GM21737 (cell line): Measurements from ENCODE around the gene CDH3.

Experiments used
- ATAC-seq: cut with Tn5 transposase; IDR thresholded peaks from one replicate; pipeline ENCODE4 v1.9.1; 2021; ENCODE audit warnings: mild to moderate bottlenecking, moderate library complexity; ENCODE audit not compliant: unreplicated experiment

CDH3 gene

GRCh38 chr16:68646953-68647659, 2.0 kb downstream of the CDH3 start:
- ATAC-seq = no peak

GRCh38 chr16:68651136-68651535, 6.0 kb downstream of the CDH3 start:
- ATAC-seq = no peak

GRCh38 chr16:68652659-68653058, 7.5 kb downstream of the CDH3 start:
- no peak for ATAC-seq

- no peak for ATAC-seq
Observed at GRCh38 chr16:68655806-68656205, 10.7 kb downstream of the CDH3 start.

GRCh38 chr16:68656751-68657150, 11.6 kb downstream of the CDH3 start:
- ATAC-seq = no peak

- ATAC-seq = no peak
Observed at GRCh38 chr16:68658341-68658973, 13.3 kb downstream of the CDH3 start.

GRCh38 chr16:68658974-68659360, 13.9 kb downstream of the CDH3 start:
- ATAC-seq = no peak

- ATAC-seq = no peak
Observed at GRCh38 chr16:68659412-68660358, 14.6 kb downstream of the CDH3 start.

- no peak for ATAC-seq
Observed at GRCh38 chr16:68660359-68660795, 15.3 kb downstream of the CDH3 start.

GRCh38 chr16:68662035-68662434, 16.9 kb downstream of the CDH3 start:
- no peak for ATAC-seq

GRCh38 chr16:68664297-68664696, 19.2 kb downstream of the CDH3 start:
- ATAC-seq = no peak

- ATAC-seq = no peak
Observed at GRCh38 chr16:68665501-68665900, 20.4 kb downstream of the CDH3 start.

GRCh38 chr16:68668266-68668665, 23.2 kb downstream of the CDH3 start:
- peak; percentile 57 for ATAC-seq

GRCh38 chr16:68676113-68676860, 31.2 kb downstream of the CDH3 start:
- no peak for ATAC-seq

- ATAC-seq = no peak
Observed at GRCh38 chr16:68681038-68681437, 35.9 kb downstream of the CDH3 start.

GRCh38 chr16:68685685-68686478, 40.8 kb downstream of the CDH3 start:
- no peak for ATAC-seq

- no peak for ATAC-seq
Observed at GRCh38 chr16:68686905-68687304, 41.8 kb downstream of the CDH3 start.

GRCh38 chr16:68689921-68690320, 44.8 kb downstream of the CDH3 start:
- ATAC-seq = no peak

GRCh38 chr16:68695575-68695974, 50.5 kb downstream of the CDH3 start:
- ATAC-seq = no peak

- ATAC-seq = no peak
Observed at GRCh38 chr16:68696514-68696913, 51.4 kb downstream of the CDH3 start.
